Astrocyte (in vitro differentiated cells and primary cell): ENCODE measurements around the gene SCFD1. TPM values are rescaled to one million over a fixed set of nuclear protein-coding genes. Genes with fewer than 3 reads are reported as not detected.

Experiments
- DNase-seq: peaks from one replicate; pipeline ENCODE4 v3.0.0-alpha.2; 2010; ENCODE audit warnings: low read depth
- FAIRE-seq: peaks from 2 replicates; lab custom pipeline; 2011; peaks lifted over from hg19 to GRCh38; lab: Jason Lieb, UNC
- H2AFZ ChIP-seq: 2 replicates; pipeline ENCODE4 v1.6.0; 2012; ENCODE audit warnings: low read depth, low read length, inconsistent platforms
- H3K27ac ChIP-seq: 2 replicates; pipeline ENCODE4 v1.5.1; 2011; ENCODE audit warnings: low read depth, low read length, inconsistent platforms
- H3K27me3 ChIP-seq: 2 replicates; pipeline ENCODE4 v1.6.0; 2011; ENCODE audit warnings: low read length, inconsistent platforms; ENCODE audit not compliant: insufficient read depth
- H3K36me3 ChIP-seq: 2 replicates; pipeline ENCODE4 v1.5.1; 2011; ENCODE audit warnings: low read length, inconsistent platforms; ENCODE audit not compliant: insufficient read depth
- H3K4me1 ChIP-seq: 2 replicates; pipeline ENCODE4 v1.5.1; 2011; ENCODE audit warnings: low read length, inconsistent platforms; ENCODE audit not compliant: insufficient read depth
- H3K4me2 ChIP-seq: 2 replicates; pipeline ENCODE4 v1.6.0; 2012; ENCODE audit warnings: low read length, inconsistent platforms
- H3K4me3 ChIP-seq: 2 replicates; pipeline ENCODE4 v1.5.1; 2011; ENCODE audit warnings: low read depth, mild to moderate bottlenecking, low read length, inconsistent platforms; ENCODE audit not compliant: insufficient read depth
- H3K79me2 ChIP-seq: 2 replicates; pipeline ENCODE4 v1.6.0; 2012; ENCODE audit warnings: mild to moderate bottlenecking, low read length, inconsistent platforms; ENCODE audit not compliant: insufficient read depth
- H3K9ac ChIP-seq: 2 replicates; pipeline ENCODE4 v1.6.0; 2012; ENCODE audit warnings: mild to moderate bottlenecking, low read length, inconsistent platforms
- H3K9me3 ChIP-seq: 2 replicates; pipeline ENCODE4 v1.5.1; 2012; ENCODE audit warnings: low read depth, mild to moderate bottlenecking, low read length, inconsistent platforms; ENCODE audit not compliant: insufficient read depth
- H4K20me1 ChIP-seq: 2 replicates; pipeline ENCODE4 v1.6.0; 2012; ENCODE audit warnings: low read length, inconsistent platforms; ENCODE audit not compliant: insufficient read depth
- H3K27ac Mint-ChIP-seq: one replicate; pipeline ENCODE4 v1.8.0; 2021; ENCODE audit warnings: mild to moderate bottlenecking, mixed read lengths; ENCODE audit not compliant: unreplicated experiment
- H3K27me3 Mint-ChIP-seq: one replicate; pipeline ENCODE4 v1.8.0; 2021; ENCODE audit warnings: low read depth, mixed read lengths; ENCODE audit not compliant: unreplicated experiment
- H3K36me3 Mint-ChIP-seq: one replicate; pipeline ENCODE4 v1.8.0; 2021; ENCODE audit warnings: low read depth, mixed read lengths; ENCODE audit not compliant: unreplicated experiment
- H3K4me1 Mint-ChIP-seq: one replicate; pipeline ENCODE4 v1.8.0; 2021; ENCODE audit warnings: low read depth, mixed read lengths; ENCODE audit not compliant: unreplicated experiment
- H3K4me3 Mint-ChIP-seq: one replicate; pipeline ENCODE4 v1.8.0; 2021; ENCODE audit warnings: mild to moderate bottlenecking, moderate library complexity, mixed read lengths; ENCODE audit not compliant: unreplicated experiment
- H3K9me3 Mint-ChIP-seq: one replicate; pipeline ENCODE4 v1.8.0; 2021; ENCODE audit warnings: mild to moderate bottlenecking, mixed read lengths; ENCODE audit not compliant: unreplicated experiment
- EZH2 ChIP-seq: IDR thresholded peaks from 2 replicates; pipeline ENCODE4 v1.6.1; 2012; ENCODE audit warnings: mild to moderate bottlenecking, low read length, inconsistent platforms; ENCODE audit not compliant: insufficient read depth
- total RNA-seq: library from RNA; stranded (reverse); gene quantifications from 2 replicates; pipeline ENCODE4 v1.2.1, GENCODE V29; 2021
- TF ChIP-seq, protein P1 (sequence below): IDR thresholded peaks from 2 replicates; pipeline ENCODE4 v1.5.1; 2011; ENCODE audit warnings: low read depth, mild to moderate bottlenecking, inconsistent platforms, low read length, moderate library complexity; ENCODE audit not compliant: insufficient read depth

The SCFD1 gene
- total RNA-seq, 1 donor from 2014 or later: 82.2 TPM

DNA sequence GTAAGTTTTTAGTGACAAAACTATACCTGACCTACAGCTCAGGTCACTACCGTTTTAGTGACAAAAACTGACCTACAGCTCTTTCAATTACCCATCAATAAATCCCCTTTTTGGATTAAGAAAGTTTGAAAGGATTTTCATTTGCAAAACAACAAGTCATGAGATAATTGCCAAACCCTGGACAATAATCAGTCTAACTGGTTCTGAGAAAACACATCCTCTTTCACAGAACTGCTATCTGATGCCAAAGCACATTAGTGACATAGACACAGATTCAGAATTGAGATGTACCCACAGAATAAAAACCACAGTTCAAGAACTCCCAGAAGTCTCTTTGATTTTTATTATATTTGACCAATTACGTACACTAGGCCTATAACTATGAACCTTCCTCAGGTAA, 126.2 kb downstream of the SCFD1 start:
- Mint-ChIP-seq H3K36me3 (no peaks in the 10 kb centered on the region), H3K27ac (no peak overlapping the region), H3K4me3 (no peak overlapping the region), H3K9me3 (peaks cover 3% of the 10 kb centered on the region), H3K4me1 (peaks cover 1% of the 10 kb centered on the region), H3K27me3 (peaks cover 9% of the 10 kb centered on the region)
- H3K4me2 ChIP-seq: no peak overlapping the region
- no peak for TF ChIP-seq EZH2
- TF ChIP-seq, protein P1, sequence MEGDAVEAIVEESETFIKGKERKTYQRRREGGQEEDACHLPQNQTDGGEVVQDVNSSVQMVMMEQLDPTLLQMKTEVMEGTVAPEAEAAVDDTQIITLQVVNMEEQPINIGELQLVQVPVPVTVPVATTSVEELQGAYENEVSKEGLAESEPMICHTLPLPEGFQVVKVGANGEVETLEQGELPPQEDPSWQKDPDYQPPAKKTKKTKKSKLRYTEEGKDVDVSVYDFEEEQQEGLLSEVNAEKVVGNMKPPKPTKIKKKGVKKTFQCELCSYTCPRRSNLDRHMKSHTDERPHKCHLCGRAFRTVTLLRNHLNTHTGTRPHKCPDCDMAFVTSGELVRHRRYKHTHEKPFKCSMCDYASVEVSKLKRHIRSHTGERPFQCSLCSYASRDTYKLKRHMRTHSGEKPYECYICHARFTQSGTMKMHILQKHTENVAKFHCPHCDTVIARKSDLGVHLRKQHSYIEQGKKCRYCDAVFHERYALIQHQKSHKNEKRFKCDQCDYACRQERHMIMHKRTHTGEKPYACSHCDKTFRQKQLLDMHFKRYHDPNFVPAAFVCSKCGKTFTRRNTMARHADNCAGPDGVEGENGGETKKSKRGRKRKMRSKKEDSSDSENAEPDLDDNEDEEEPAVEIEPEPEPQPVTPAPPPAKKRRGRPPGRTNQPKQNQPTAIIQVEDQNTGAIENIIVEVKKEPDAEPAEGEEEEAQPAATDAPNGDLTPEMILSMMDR: no peak
- H3K4me3 ChIP-seq: no peak overlapping the region
- H3K79me2 ChIP-seq: no peaks in the 10 kb centered on the region
- FAIRE-seq (no peak), DNase-seq (no peak)
- no peaks in the 10 kb centered on the region for H3K36me3 ChIP-seq
- H4K20me1 ChIP-seq: no peaks in the 10 kb centered on the region
- H3K4me1 ChIP-seq: no peaks in the 10 kb centered on the region
- H3K9ac ChIP-seq: no peak overlapping the region
- peaks cover 5% of the 10 kb centered on the region for H3K27me3 ChIP-seq
- no peaks in the 10 kb centered on the region for H3K9me3 ChIP-seq
- no peak overlapping the region for H2AFZ ChIP-seq
- no peak overlapping the region for H3K27ac ChIP-seq

DNA sequence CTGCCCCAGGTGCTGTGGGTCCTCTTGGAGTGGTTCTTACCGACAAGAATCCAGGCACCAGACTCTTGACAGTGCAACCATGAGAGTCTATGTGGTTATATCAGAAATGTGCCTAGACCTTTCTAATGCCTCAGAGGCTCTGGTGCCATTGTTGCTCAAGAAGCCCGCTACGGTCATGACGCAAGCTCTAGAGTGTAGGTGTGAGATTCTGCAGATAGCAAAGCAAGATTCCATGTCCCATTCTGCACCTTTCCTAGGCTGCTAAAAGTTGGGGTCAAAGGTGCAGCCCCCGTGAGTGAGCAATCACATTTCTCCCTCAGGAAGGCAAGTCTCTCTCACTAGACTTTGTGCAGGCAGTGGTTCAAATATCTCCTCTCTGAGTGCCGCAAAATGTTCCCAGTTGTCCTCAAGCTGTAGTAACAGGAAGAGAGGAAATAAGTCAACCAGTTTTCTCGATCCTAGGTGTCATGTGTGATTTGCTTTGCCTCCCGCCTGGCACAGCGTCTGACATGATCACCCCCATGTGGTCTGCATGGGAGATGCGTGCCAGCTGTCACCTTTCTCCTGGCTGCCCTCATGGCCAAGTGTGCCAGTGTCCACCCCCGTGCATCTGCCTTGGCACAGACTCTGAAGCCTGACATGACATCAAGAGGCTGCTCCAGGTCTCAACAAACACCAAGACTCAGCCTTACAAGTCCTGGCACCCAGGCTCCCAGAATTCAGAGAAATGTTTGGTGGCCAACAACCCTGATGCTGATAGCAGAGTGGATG, 129.7 kb downstream of the SCFD1 start:
- Histone ChIP-seq H3K36me3 (no peaks in the 10 kb centered on the region), H2AFZ (no peak overlapping the region), H3K4me2 (no peak overlapping the region), H3K27me3 (peaks cover under 1% of the 10 kb centered on the region), H3K79me2 (no peaks in the 10 kb centered on the region), H3K9ac (no peak overlapping the region), H3K4me3 (no peak overlapping the region), H3K27ac (no peak overlapping the region), H3K4me1 (no peaks in the 10 kb centered on the region), H3K9me3 (no peaks in the 10 kb centered on the region), H4K20me1 (no peaks in the 10 kb centered on the region)
- H3K9me3 Mint-ChIP-seq: peaks cover 8% of the 10 kb centered on the region
- H3K36me3 Mint-ChIP-seq: no peaks in the 10 kb centered on the region
- no peak for FAIRE-seq
- TF ChIP-seq EZH2: no peak
- TF ChIP-seq, protein P1: no peak
- no peak overlapping the region for H3K4me3 Mint-ChIP-seq
- H3K4me1 Mint-ChIP-seq: peaks cover 1% of the 10 kb centered on the region
- DNase-seq: no peak
- peaks cover 23% of the 10 kb centered on the region for H3K27me3 Mint-ChIP-seq
- no peak overlapping the region for H3K27ac Mint-ChIP-seq

DNA sequence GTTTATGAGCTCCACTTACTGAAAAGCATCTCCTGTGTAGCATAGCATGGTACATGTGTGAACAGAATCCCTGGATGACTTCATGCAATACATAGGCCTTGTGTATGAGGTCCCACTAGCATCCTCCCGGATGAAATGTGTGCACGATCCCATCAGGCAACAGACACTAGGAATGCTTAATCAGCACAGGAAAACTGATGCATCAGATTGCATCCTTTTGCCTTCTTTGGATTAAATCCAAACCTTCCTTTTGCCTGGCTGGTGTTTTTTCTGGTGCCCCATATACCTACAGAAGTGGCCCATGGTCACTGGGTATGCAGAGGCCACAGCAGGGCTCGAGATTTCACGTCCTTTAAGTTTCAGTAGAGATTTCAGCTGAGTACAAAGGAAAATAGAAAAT, 131.3 kb downstream of the SCFD1 start:
- H3K9me3 ChIP-seq: no peaks in the 10 kb centered on the region
- H3K9me3 Mint-ChIP-seq: peaks cover 8% of the 10 kb centered on the region
- TF ChIP-seq, protein P1: no peak
- no peak overlapping the region for H3K4me3 Mint-ChIP-seq
- no peak for DNase-seq
- H3K36me3 ChIP-seq: no peaks in the 10 kb centered on the region
- peaks cover 2% of the 10 kb centered on the region for H3K27me3 ChIP-seq
- H3K4me1 Mint-ChIP-seq: peaks cover 1% of the 10 kb centered on the region
- H3K4me2 ChIP-seq: no peak overlapping the region
- no peak overlapping the region for H3K27ac Mint-ChIP-seq
- H3K27ac ChIP-seq: no peak overlapping the region
- no peaks in the 10 kb centered on the region for H4K20me1 ChIP-seq
- no peaks in the 10 kb centered on the region for H3K4me1 ChIP-seq
- no peaks in the 10 kb centered on the region for H3K36me3 Mint-ChIP-seq
- H3K4me3 ChIP-seq: no peak overlapping the region
- no peak overlapping the region for H3K9ac ChIP-seq
- FAIRE-seq: no peak
- no peaks in the 10 kb centered on the region for H3K79me2 ChIP-seq
- peaks cover 16% of the 10 kb centered on the region for H3K27me3 Mint-ChIP-seq
- H2AFZ ChIP-seq: no peak overlapping the region
